Chondrocyte (in vitro differentiated cells): ENCODE results near the gene OGA. TPM values are rescaled to one million over a fixed set of nuclear protein-coding genes. Genes with fewer than 3 reads are reported as not detected.

Experiments used
- DNase-seq: peaks from one replicate; pipeline ENCODE4 v3.0.0; 2021; ENCODE audit warnings: mixed read lengths, low spot score
- H3K27ac Mint-ChIP-seq: one replicate; pipeline ENCODE4 v1.8.0; 2021; ENCODE audit warnings: mild to moderate bottlenecking, moderate library complexity, mixed read lengths; ENCODE audit not compliant: unreplicated experiment
- H3K27me3 Mint-ChIP-seq: 2 replicates; pipeline ENCODE4 v1.8.0; 2021; ENCODE audit warnings: low read depth, mixed read lengths
- H3K36me3 Mint-ChIP-seq: 2 replicates; pipeline ENCODE4 v1.8.0; 2021; ENCODE audit warnings: low read depth, mixed read lengths
- H3K4me1 Mint-ChIP-seq: 2 replicates; pipeline ENCODE4 v1.8.0; 2021; ENCODE audit warnings: low read depth, mild to moderate bottlenecking, mixed read lengths
- H3K4me3 Mint-ChIP-seq: one replicate; pipeline ENCODE4 v1.8.0; 2021; ENCODE audit warnings: mild to moderate bottlenecking, moderate library complexity, mixed read lengths; ENCODE audit not compliant: unreplicated experiment
- H3K9me3 Mint-ChIP-seq: 2 replicates; pipeline ENCODE4 v1.8.0; 2021; ENCODE audit warnings: low read depth, mixed read lengths
- CTCF ChIP-seq: fragments of 200-600 bp; sonication (generic); IDR thresholded peaks from 2 replicates; pipeline ENCODE4 v1.5.0; 2021; ENCODE audit warnings: antibody characterized with exemption, mild to moderate bottlenecking, moderate library complexity
- total RNA-seq: library from RNA; stranded (reverse); gene quantifications from 3 replicates; pipeline ENCODE4 v1.2.1, GENCODE V29; 2021

The OGA gene
- total RNA-seq, 1 donor from 2014 or later = 75.5 TPM

GRCh38 chr10:101812606-101813005 is 5.6 kb downstream of the OGA start:
- no peak for TF ChIP-seq CTCF
- Mint-ChIP-seq H3K4me1 (peaks cover 47% of the 10 kb centered on the region), H3K36me3 (peaks cover 5% of the 10 kb centered on the region), H3K4me3 (no peak overlapping the region), H3K27ac (peak overlapping the region; percentile 78), H3K27me3 (no peaks in the 10 kb centered on the region), H3K9me3 (no peaks in the 10 kb centered on the region)
- no peak for DNase-seq

GRCh38 chr10:101807158-101807557 is 11.1 kb downstream of the OGA start:
- H3K9me3 Mint-ChIP-seq = no peaks in the 10 kb centered on the region
- no peak for TF ChIP-seq CTCF
- peaks cover 24% of the 10 kb centered on the region for H3K36me3 Mint-ChIP-seq
- DNase-seq = no peak
- H3K4me1 Mint-ChIP-seq = peaks cover 16% of the 10 kb centered on the region
- no peak overlapping the region for H3K27ac Mint-ChIP-seq
- H3K27me3 Mint-ChIP-seq = no peaks in the 10 kb centered on the region
- no peak overlapping the region for H3K4me3 Mint-ChIP-seq

GRCh38 chr10:101803511-101803910 is 14.7 kb downstream of the OGA start:
- no peaks in the 10 kb centered on the region for H3K27me3 Mint-ChIP-seq
- DNase-seq = no peak
- H3K4me1 Mint-ChIP-seq = peaks cover 8% of the 10 kb centered on the region
- peaks cover 41% of the 10 kb centered on the region for H3K36me3 Mint-ChIP-seq
- no peak for TF ChIP-seq CTCF
- no peak overlapping the region for H3K27ac Mint-ChIP-seq
- no peak overlapping the region for H3K4me3 Mint-ChIP-seq
- no peaks in the 10 kb centered on the region for H3K9me3 Mint-ChIP-seq

- H3K36me3 Mint-ChIP-seq = peaks cover 54% of the 10 kb centered on the region
- no peak for TF ChIP-seq CTCF
- H3K27ac Mint-ChIP-seq = no peak overlapping the region
- H3K4me1 Mint-ChIP-seq = no peaks in the 10 kb centered on the region
- H3K27me3 Mint-ChIP-seq = no peaks in the 10 kb centered on the region
- no peaks in the 10 kb centered on the region for H3K9me3 Mint-ChIP-seq
- no peak overlapping the region for H3K4me3 Mint-ChIP-seq
- DNase-seq = no peak
Observed at GRCh38 chr10:101797403-101798059, 20.7 kb downstream of the OGA start.

GRCh38 chr10:101793526-101793925 is 24.7 kb downstream of the OGA start:
- Mint-ChIP-seq H3K4me1 (no peaks in the 10 kb centered on the region), H3K27ac (no peak overlapping the region), H3K27me3 (no peaks in the 10 kb centered on the region), H3K9me3 (no peaks in the 10 kb centered on the region), H3K4me3 (no peak overlapping the region), H3K36me3 (peaks cover 39% of the 10 kb centered on the region)
- no peak for DNase-seq
- no peak for TF ChIP-seq CTCF
